Measurements from ENCODE around the gene ZNF365. TPM values are rescaled to one million over a fixed set of nuclear protein-coding genes. Genes with fewer than 3 reads are reported as not detected.
"Not testable (repeated sequence)": the region's sequence is repeated elsewhere in the genome, so short reads cannot be mapped to it uniquely, and the experiment has no call there.

ZNF365 gene
- total and polyA plus RNA-seq, 12 donors: 0.11 to 2.3 (median 0.75) TPM; not detected in 2

- no peak overlapping the region for H3K27ac ChIP-seq
- no peaks in the 10 kb centered on the region for H3K36me3 ChIP-seq (replicated peaks in 1 of 2)
- no peaks in the 10 kb centered on the region for H3K27me3 ChIP-seq
- 75 to 86% (median 83%) methylated on average over 3 of the region's 3 CpGs for WGBS, 4 donors
- intact Hi-C loops (cut with DNase I): no loop called here
- no peaks in the 10 kb centered on the region for H3K9me3 ChIP-seq (replicated peaks in 1 of 3)
- no peaks in the 10 kb centered on the region for H3K4me1 ChIP-seq (replicated peaks in 1 of 2)
- DNase-seq: no peak
- TF ChIP-seq CTCF (IDR thresholded peaks at IDR 0.05): no peak
- no peak for TF ChIP-seq POLR2A (IDR thresholded peaks at IDR 0.05)
- H3K4me3 ChIP-seq: no peak overlapping the region
Measured at GRCh38 chr10:62396864-62397263, 22.7 kb downstream of the ZNF365 start.

- TF ChIP-seq POLR2A (IDR thresholded peaks at IDR 0.05) (no peak), CTCF (IDR thresholded peaks at IDR 0.05) (no peak)
- no peaks in the 10 kb centered on the region for H3K9me3 ChIP-seq (replicated peaks in 1 of 3)
- DNase-seq: no peak
- WGBS, 4 donors: 83 to 89% (median 87%) methylated on average over 5 of the region's 5 CpGs
- H3K27me3 ChIP-seq: no peaks in the 10 kb centered on the region
- no peak overlapping the region for H3K4me3 ChIP-seq
- H3K36me3 ChIP-seq (replicated peaks in 1 of 2): no peaks in the 10 kb centered on the region
- no peaks in the 10 kb centered on the region for H3K4me1 ChIP-seq (replicated peaks in 1 of 2)
- no peak overlapping the region for H3K27ac ChIP-seq
- intact Hi-C loops (cut with DNase I): no loop called here
Measured at GRCh38 chr10:62399211-62399610, 25.0 kb downstream of the ZNF365 start.

- TF ChIP-seq POLR2A (IDR thresholded peaks at IDR 0.05): no peak
- TF ChIP-seq CTCF (IDR thresholded peaks at IDR 0.05): no peak
- Histone ChIP-seq H3K9me3 (replicated peaks in 1 of 3) (no peaks in the 10 kb centered on the region), H3K27me3 (no peaks in the 10 kb centered on the region), H3K27ac (no peak overlapping the region), H3K4me1 (replicated peaks in 1 of 2) (no peaks in the 10 kb centered on the region), H3K4me3 (no peak overlapping the region), H3K36me3 (replicated peaks in 1 of 2) (no peaks in the 10 kb centered on the region)
- no peak for DNase-seq
- intact Hi-C loops (cut with DNase I): no loop called here
Measured at GRCh38 chr10:62402508-62402907, 28.3 kb downstream of the ZNF365 start.

GRCh38 chr10:62410528-62410927 lies 36.4 kb downstream of the ZNF365 start:
- DNase-seq; H3K27ac ChIP-seq; H3K27me3 ChIP-seq; H3K36me3 ChIP-seq (replicated peaks in 1 of 2); H3K4me1 ChIP-seq (replicated peaks in 1 of 2); intact Hi-C loops (cut with DNase I); H3K9me3 ChIP-seq (replicated peaks in 1 of 3); H3K4me3 ChIP-seq: not testable (repeated sequence)
- WGBS, 4 donors: 62 to 76% (median 68%) methylated on average over 1 of the region's 1 CpG

GRCh38 chr10:62410934-62411333 lies 36.8 kb downstream of the ZNF365 start:
- H3K9me3 ChIP-seq (replicated peaks in 1 of 3); intact Hi-C loops (cut with DNase I); H3K4me3 ChIP-seq; DNase-seq; H3K27me3 ChIP-seq; H3K4me1 ChIP-seq (replicated peaks in 1 of 2); H3K27ac ChIP-seq; H3K36me3 ChIP-seq (replicated peaks in 1 of 2): not testable (repeated sequence)
- WGBS, 4 donors: 56 to 78% (median 65%) methylated on average over 1 of the region's 1 CpG
